Suprapubic skin (tissue), 4 donors: ENCODE data around the gene NRP2.

Source experiments
- CTCF ChIP-seq, 2 donors: fragments of 200-600 bp in 1 of 2; fragments of 450-650 bp in 1 of 2; sonication (generic) in 1 of 2; IDR thresholded peaks; one replicate each; pipeline ENCODE4 v1.5.1; 2016 to 2019; ENCODE audit warnings: antibody characterized with exemption in 2 of 2, mild to moderate bottlenecking in 1 of 2, moderate library complexity in 1 of 2
- EP300 ChIP-seq: sonication (generic); formaldehyde crosslinking; IDR thresholded peaks from one replicate; pipeline ENCODE4 v1.6.1; 2017; ENCODE audit warnings: antibody characterized with exemption
- POLR2A ChIP-seq, 2 donors: fragments of 450-650 bp; IDR thresholded peaks; one replicate each; pipeline ENCODE4 v1.6.1; 2017; ENCODE audit warnings: antibody characterized with exemption in 2 of 2, mild to moderate bottlenecking in 2 of 2, moderate library complexity in 2 of 2
- POLR2AphosphoS5 ChIP-seq, 3 donors: sonication (generic); formaldehyde crosslinking; IDR thresholded peaks; one replicate each; pipeline ENCODE4 v1.6.1; 2017; ENCODE audit warnings: antibody characterized with exemption in 3 of 3

- TF ChIP-seq POLR2A (IDR thresholded peaks at IDR 0.05) (no peak), CTCF (IDR thresholded peaks at IDR 0.05) (no peak), POLR2AphosphoS5 (IDR thresholded peaks at IDR 0.05) (no peak), EP300 (no peak)
Observed at GRCh38 chr2:205796805-205797313, 114.6 kb downstream of the NRP2 start.
